Cardiac fibroblast (primary cell): ENCODE data around the gene SLC6A17.
A peak's percentile ranks its signal among the peaks of the same experiment; 100 is the strongest.

Experiments used
- DNase-seq, 2 donors: peaks; one replicate each; pipeline versions ENCODE4 v3.0.0 to v3.0.0-alpha.2; 2010; ENCODE audit warnings: low read depth in 2 of 2
- H3K4me3 ChIP-seq, 2 donors: replicated peaks in 1 of 2; 1 replicate in 1 of 2; 2 replicates in 1 of 2; pipeline ENCODE4 v1.5.1; 2011; ENCODE audit warnings: low read depth in 2 of 2, low read length in 2 of 2, mild to moderate bottlenecking in 2 of 2, moderate library complexity in 1 of 2
- TF ChIP-seq, protein P1 (sequence below): IDR thresholded peaks from one replicate; pipeline ENCODE4 v1.5.1; 2011; ENCODE audit warnings: low read depth, mild to moderate bottlenecking, low read length, inconsistent platforms

Gene SLC6A17

DNA sequence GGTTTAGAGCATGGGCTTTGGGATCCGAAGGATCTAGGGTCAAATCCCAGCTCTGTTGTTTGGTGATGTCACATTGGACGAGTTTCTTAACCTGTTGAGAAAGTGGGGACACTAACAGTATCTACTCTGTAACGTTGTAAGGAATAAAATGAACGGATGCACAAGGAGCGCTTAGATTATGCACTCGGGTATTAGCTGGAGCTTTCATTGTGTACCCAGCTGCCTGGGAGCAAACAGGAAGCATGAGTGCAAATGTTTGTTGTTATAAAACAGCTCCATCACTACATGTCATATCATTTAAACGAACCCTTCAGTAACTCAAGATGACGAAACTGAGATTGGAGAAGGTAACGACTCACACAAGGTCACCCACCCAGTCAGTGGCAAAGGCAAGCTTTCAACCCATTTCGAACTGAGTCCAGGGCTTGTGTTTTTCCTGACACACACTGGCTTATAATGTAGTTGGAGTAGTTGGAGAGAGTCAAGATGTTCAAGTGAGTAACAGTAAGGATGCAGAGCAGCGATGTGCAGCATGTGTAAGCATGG is 16.2 kb upstream of the SLC6A17 start:
- no peak overlapping the region for H3K4me3 ChIP-seq
- TF ChIP-seq, protein P1, sequence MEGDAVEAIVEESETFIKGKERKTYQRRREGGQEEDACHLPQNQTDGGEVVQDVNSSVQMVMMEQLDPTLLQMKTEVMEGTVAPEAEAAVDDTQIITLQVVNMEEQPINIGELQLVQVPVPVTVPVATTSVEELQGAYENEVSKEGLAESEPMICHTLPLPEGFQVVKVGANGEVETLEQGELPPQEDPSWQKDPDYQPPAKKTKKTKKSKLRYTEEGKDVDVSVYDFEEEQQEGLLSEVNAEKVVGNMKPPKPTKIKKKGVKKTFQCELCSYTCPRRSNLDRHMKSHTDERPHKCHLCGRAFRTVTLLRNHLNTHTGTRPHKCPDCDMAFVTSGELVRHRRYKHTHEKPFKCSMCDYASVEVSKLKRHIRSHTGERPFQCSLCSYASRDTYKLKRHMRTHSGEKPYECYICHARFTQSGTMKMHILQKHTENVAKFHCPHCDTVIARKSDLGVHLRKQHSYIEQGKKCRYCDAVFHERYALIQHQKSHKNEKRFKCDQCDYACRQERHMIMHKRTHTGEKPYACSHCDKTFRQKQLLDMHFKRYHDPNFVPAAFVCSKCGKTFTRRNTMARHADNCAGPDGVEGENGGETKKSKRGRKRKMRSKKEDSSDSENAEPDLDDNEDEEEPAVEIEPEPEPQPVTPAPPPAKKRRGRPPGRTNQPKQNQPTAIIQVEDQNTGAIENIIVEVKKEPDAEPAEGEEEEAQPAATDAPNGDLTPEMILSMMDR, result no peak
- DNase-seq, result no peak

DNA sequence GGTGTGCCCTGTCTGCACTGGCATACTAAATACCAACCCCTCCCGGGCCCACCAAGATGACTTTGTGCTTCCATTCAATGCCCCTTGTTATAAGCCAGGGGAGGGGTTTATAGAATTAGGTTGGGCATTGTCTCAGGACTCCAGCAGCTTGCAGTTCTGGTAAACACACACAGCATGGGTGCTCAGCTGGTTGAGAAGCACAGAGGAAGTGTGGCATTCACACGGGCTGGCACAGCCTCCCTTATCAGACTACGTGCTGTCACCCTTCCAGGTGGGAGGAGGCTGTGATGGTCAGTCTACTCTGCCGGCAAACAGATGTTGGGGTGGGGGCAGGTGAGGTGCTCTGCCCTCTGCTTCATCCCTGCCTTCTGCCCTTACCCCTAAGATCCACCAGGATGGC is 15.0 kb upstream of the SLC6A17 start:
- no peak for DNase-seq
- TF ChIP-seq, protein P1, result no peak
- H3K4me3 ChIP-seq, result no peak overlapping the region

DNA sequence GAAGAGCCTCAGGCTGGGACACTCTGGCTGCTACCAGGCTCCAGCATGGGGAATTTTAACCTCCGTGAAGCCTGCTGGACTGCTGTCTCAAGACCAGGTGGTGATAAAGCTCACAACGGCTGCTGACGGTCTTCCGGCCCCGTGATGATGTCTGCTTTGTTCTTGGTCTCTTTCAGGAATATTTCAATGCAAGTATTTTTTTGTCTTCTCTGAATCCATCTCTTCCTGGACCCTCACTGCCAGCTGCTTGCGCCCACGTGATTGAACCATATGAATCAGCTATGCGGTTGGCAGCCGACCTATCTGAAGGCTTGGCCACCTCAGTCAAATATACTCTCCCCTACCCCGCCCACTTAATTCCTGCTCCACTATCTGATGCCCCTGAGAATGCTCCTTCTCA is 14.6 kb upstream of the SLC6A17 start:
- TF ChIP-seq, protein P1, result no peak
- no peak overlapping the region for H3K4me3 ChIP-seq

DNA sequence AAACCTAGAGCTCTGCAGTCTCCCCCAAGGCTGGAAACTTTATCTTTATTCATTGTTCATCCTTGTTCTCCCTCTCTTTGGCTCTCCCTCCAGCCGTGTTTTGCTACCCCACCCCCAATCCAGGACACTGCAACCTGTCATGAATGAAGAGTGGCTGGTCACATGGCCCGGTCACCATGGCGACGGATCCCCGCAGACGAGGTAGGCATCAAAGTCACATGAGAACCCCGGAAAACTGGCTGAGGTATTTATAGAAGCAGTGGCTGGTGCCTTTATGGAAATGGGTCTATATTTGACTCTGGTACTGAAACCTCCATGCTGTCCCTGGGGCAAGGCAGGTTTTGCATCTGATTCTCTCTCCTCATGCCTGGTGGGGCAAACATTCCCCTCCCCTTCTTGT is 13.4 kb upstream of the SLC6A17 start:
- TF ChIP-seq, protein P1, result no peak
- DNase-seq, result no peak
- no peak overlapping the region for H3K4me3 ChIP-seq

More for the DNA sequence above, 14.6 kb upstream of the SLC6A17 start:
- no peak for DNase-seq

DNA sequence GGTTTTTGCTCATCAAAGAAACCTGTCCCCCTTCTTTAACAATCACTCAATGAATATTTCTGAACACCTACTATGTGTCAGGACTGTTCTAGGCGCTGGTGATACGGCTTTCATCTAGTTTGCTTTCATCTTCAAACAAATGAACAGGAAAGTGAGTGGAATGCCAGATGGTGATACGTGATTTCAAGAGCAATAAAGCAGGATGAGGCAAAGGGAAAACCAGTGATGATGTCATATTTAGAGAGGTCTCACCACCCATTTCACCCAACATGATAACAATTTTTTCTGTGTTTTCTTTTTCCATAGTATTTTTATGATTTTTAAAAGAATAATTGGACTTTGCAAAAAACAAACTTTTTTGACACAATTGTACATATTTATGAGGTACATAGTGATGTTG is 11.3 kb upstream of the SLC6A17 start:
- DNase-seq, result no peak
- no peak overlapping the region for H3K4me3 ChIP-seq
- TF ChIP-seq, protein P1, result no peak

DNA sequence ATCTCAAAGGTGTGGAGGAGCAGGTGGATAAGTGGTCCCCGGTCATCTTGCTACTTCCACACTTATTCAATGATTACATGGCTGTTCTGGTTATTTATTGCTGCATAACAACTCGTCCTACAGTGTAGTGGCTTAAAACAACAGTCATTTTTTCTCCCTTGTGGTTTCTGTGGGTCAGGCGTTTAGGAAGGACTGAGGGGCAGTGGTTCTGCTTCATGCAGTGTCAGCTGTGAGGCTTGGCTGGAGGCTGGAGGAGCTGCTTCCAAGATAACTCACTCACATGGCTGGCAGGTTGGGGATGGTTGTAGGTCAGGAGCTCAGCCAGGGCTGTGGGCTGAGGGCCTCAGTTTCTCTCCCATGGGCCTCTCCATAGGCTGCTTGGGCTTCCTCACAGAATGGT is 5.9 kb upstream of the SLC6A17 start:
- TF ChIP-seq, protein P1, result no peak
- DNase-seq, result no peak
- H3K4me3 ChIP-seq, result no peak overlapping the region

DNA sequence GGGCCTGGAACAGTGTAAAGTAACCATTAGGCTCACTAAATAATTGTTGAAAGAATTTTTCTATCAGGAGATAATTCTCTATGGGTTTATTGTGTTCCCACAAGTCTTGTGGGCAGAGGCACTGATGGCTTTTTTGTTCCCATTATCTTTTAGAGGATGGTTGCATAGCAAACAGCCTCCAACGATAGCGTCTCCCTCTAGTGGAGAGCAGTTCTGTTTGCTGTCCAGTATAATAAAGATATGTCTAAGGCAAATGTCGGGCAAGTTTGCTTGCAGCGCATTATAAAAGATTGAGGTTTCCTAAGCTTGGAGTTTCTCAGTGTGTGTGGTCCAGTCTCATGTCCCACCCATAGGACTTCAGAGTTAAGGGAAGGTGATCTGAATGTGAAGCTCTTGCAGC is 1.3 kb upstream of the SLC6A17 start:
- DNase-seq, result peak in 1 of 2 donors; percentile 13
- TF ChIP-seq, protein P1, result peak; percentile 29
- H3K4me3 ChIP-seq, result no peak overlapping the region
